ENCODE data around the gene DDX1.

The DDX1 gene

GRCh38 chr2:15646661-15647060 lies 55.0 kb downstream of the DDX1 start:
- DNase-seq (ENCODE audit: low spot score), result no peak

GRCh38 chr2:15647622-15648590 lies 56.2 kb downstream of the DDX1 start:
- DNase-seq (ENCODE audit: low spot score), result no peak

- DNase-seq (ENCODE audit: low spot score), result no peak
These were observed 57.2 kb downstream of the DDX1 start for GRCh38 chr2:15648593-15649525.

- DNase-seq (ENCODE audit: low spot score), result no peak
These were observed 58.0 kb downstream of the DDX1 start for GRCh38 chr2:15649561-15650255.

GRCh38 chr2:15650616-15651366 lies 59.1 kb downstream of the DDX1 start:
- DNase-seq (ENCODE audit: low spot score), result no peak

- no peak for DNase-seq (ENCODE audit: low spot score)
These were observed 59.7 kb downstream of the DDX1 start for GRCh38 chr2:15651367-15651727.

GRCh38 chr2:15652252-15652651 lies 60.6 kb downstream of the DDX1 start:
- DNase-seq (ENCODE audit: low spot score), result no peak

GRCh38 chr2:15652801-15653200 lies 61.1 kb downstream of the DDX1 start:
- no peak for DNase-seq (ENCODE audit: low spot score)

GRCh38 chr2:15653806-15654726 lies 62.4 kb downstream of the DDX1 start:
- no peak for DNase-seq (ENCODE audit: low spot score)

GRCh38 chr2:15654727-15655073 lies 63.0 kb downstream of the DDX1 start:
- DNase-seq (ENCODE audit: low spot score), result no peak

GRCh38 chr2:15655123-15655887 lies 63.6 kb downstream of the DDX1 start:
- DNase-seq (ENCODE audit: low spot score), result no peak

- no peak for DNase-seq (ENCODE audit: low spot score)
These were observed 64.4 kb downstream of the DDX1 start for GRCh38 chr2:15656090-15656489.

- DNase-seq (ENCODE audit: low spot score), result no peak
These were observed 66.1 kb downstream of the DDX1 start for GRCh38 chr2:15657759-15658158.

GRCh38 chr2:15658911-15659310 lies 67.2 kb downstream of the DDX1 start:
- no peak for DNase-seq (ENCODE audit: low spot score)

- DNase-seq (ENCODE audit: low spot score), result no peak
These were observed 69.0 kb downstream of the DDX1 start for GRCh38 chr2:15660491-15661294.

GRCh38 chr2:15661295-15661569 lies 69.6 kb downstream of the DDX1 start:
- DNase-seq (ENCODE audit: low spot score), result no peak

- DNase-seq (ENCODE audit: low spot score), result no peak
These were observed 70.4 kb downstream of the DDX1 start for GRCh38 chr2:15662026-15662425.

- no peak for DNase-seq (ENCODE audit: low spot score)
These were observed 70.9 kb downstream of the DDX1 start for GRCh38 chr2:15662579-15662978.

GRCh38 chr2:15663802-15664201 lies 72.1 kb downstream of the DDX1 start:
- no peak for DNase-seq (ENCODE audit: low spot score)

Measured in putamen (tissue), 1 donor.